ENCODE data around the gene KIF1A. TPM values are rescaled to one million over a fixed set of nuclear protein-coding genes. Genes with fewer than 3 reads are reported as not detected.
A peak's percentile ranks its signal among the peaks of the same experiment; 100 is the strongest.

Gene KIF1A
- total and polyA plus RNA-seq, 4 experiments from 2014 or later, result not detected

DNA sequence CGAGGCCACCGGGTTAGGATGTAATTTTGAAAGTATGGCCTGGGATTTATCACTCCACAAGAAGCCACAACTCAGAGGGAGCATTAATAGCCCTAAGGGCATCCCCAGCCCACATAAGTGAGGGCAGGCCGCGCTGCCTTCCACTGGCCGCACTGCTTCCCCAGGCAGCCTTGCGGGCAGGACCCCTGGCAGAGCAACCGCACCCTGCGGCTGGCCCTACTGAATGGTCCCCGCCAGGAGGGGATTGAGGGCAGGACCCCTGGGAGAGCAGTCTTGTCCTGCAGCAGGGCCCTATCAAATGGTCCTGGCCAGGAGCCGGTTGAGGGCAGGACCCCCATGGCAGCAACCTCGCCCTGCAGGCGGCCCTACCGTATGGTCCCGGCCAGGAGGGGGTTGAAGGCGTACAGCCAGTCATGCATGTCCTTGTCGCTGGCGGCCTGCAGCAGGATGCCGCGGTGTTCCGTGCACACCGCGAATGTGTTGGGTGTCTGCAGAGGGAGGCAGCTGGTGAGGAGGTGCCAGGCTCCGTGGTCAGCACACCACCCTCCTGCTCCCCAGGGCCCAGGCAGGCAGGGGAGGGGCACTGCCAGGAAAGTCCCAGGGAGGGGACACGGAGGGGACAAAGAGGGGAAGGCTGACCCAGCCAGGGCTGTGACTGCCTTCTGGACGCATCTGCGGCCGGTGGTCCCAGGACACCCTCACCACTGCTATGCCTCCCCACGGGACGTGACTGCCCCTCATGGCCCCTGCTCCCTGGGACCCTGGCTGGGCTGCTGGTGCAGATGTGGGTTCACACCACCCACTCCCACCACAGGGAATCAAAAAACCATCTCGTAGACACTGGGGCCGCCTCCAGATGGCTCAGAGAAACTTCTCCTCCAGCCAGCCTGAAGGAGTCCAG lies 102.1 kb downstream of the KIF1A start:
- Histone ChIP-seq H3K36me3 (ENCODE audit: insufficient read depth, low read length) (no peaks in the 10 kb centered on the region), H3K27me3 (ENCODE audit: insufficient read depth, low read length) (no peaks in the 10 kb centered on the region), H3K4me3 (ENCODE audit: low read length in 2 of 2) (no peak overlapping the region), H3K27ac (ENCODE audit: low read depth, low read length) (no peak overlapping the region), H3K9me3 (ENCODE audit: control insufficient read depth in 1 of 2, low read length in 2 of 2) (no peaks in the 10 kb centered on the region), H3K4me1 (ENCODE audit: insufficient read depth, low read length) (no peaks in the 10 kb centered on the region)
- H3K4me3 Mint-ChIP-seq, result no peak overlapping the region
- no peaks in the 10 kb centered on the region for H3K9me3 Mint-ChIP-seq
- peaks cover 0 to 4% of the 10 kb centered on the region in 2 donors for H3K27me3 Mint-ChIP-seq
- no peak for DNase-seq
- no peaks in the 10 kb centered on the region for H3K4me1 Mint-ChIP-seq
- CTCF ChIA-PET (ENCODE audit: partially characterized antibody), result no interaction called here
- intact Hi-C loops (cut with micrococcal nuclease), result no loop called here
- POLR2A ChIA-PET (ENCODE audit: partially characterized antibody), result no interaction called here
- H3K27ac Mint-ChIP-seq, result no peak overlapping the region
- no peaks in the 10 kb centered on the region for H3K36me3 Mint-ChIP-seq

DNA sequence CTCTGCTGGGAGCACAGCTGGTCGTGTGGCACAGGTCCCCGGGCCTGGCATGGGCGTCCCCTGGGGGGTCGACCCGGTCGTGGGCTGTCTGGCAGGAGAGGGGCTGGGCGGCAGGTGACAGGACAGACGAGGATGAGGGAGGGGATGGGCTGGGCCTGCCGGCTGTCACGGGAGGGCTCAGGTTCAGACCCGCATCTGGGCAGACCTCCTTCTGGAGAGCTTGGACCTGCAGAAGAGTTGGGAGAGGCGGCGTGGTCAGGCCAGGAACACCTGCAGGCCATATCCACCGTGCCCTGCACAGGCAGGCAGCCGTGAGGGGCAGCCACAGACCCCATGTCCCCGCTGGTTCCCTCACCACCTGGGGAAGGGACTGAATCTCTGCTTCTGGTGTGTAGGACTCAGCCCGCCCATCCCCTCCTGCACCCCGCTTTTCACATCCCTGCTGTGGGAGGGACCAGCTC lies 102.8 kb downstream of the KIF1A start:
- Histone ChIP-seq H3K36me3 (ENCODE audit: insufficient read depth, low read length) (no peaks in the 10 kb centered on the region), H3K9me3 (ENCODE audit: control insufficient read depth in 1 of 2, low read length in 2 of 2) (no peaks in the 10 kb centered on the region), H3K4me3 (ENCODE audit: low read length in 2 of 2) (no peak overlapping the region), H3K27me3 (ENCODE audit: insufficient read depth, low read length) (no peaks in the 10 kb centered on the region), H3K27ac (ENCODE audit: low read depth, low read length) (no peak overlapping the region), H3K4me1 (ENCODE audit: insufficient read depth, low read length) (no peaks in the 10 kb centered on the region)
- intact Hi-C loops (cut with micrococcal nuclease), result no loop called here
- CTCF ChIA-PET (ENCODE audit: partially characterized antibody), result no interaction called here
- peaks cover 0 to 4% of the 10 kb centered on the region in 2 donors for H3K27me3 Mint-ChIP-seq
- H3K9me3 Mint-ChIP-seq, result no peaks in the 10 kb centered on the region
- H3K36me3 Mint-ChIP-seq, result no peaks in the 10 kb centered on the region
- H3K4me3 Mint-ChIP-seq, result no peak overlapping the region
- DNase-seq, result no peak
- no peak overlapping the region for H3K27ac Mint-ChIP-seq
- no peaks in the 10 kb centered on the region for H3K4me1 Mint-ChIP-seq
- POLR2A ChIA-PET (ENCODE audit: partially characterized antibody), result no interaction called here

DNA sequence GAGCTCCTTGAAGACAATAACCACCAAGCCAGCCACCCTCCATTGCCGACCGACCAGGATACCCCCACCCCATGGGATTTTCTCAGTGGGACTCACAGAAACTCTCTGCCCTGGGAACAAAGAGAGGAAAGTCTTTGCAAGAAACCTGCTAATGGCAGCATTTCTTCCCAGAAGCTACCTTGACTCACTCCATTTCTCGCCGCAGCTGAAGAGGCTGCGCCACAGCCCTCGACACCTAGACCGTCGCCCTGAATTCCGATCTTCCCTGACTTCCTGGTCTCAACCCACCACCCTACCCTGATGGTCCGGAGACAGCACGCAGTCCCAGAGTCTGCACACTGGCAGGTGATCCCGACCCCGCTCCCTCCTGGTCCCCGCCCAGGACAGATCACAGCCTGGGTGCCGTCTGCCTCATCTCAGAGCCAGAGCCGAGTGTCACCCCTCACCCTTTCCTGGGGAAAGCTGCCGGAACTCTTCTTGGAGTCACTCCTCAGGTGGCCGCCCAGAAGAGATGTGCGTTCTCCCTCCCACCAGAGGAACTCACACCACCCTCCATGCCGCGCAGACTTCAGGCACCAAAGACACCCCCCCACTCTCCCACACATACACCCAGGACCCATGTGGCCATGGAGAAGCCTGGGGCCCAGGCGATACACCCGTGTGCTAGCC lies 103.8 kb downstream of the KIF1A start:
- no peaks in the 10 kb centered on the region for H3K9me3 Mint-ChIP-seq
- no peak overlapping the region for H3K27ac ChIP-seq (ENCODE audit: low read depth, low read length)
- H3K36me3 ChIP-seq (ENCODE audit: insufficient read depth, low read length), result no peaks in the 10 kb centered on the region
- H3K4me3 Mint-ChIP-seq, result no peak overlapping the region
- CTCF ChIA-PET (ENCODE audit: partially characterized antibody), result no interaction called here
- H3K4me1 Mint-ChIP-seq, result no peaks in the 10 kb centered on the region
- intact Hi-C loops (cut with micrococcal nuclease), result no loop called here
- no peaks in the 10 kb centered on the region for H3K9me3 ChIP-seq (ENCODE audit: control insufficient read depth in 1 of 2, low read length in 2 of 2)
- POLR2A ChIA-PET (ENCODE audit: partially characterized antibody), result no interaction called here
- no peaks in the 10 kb centered on the region for H3K27me3 ChIP-seq (ENCODE audit: insufficient read depth, low read length)
- no peak for DNase-seq
- H3K4me3 ChIP-seq (ENCODE audit: low read length in 2 of 2), result no peak overlapping the region
- no peaks in the 10 kb centered on the region for H3K36me3 Mint-ChIP-seq
- H3K27ac Mint-ChIP-seq, result peak overlapping the region in 1 of 7 donors; percentile 30
- H3K4me1 ChIP-seq (ENCODE audit: insufficient read depth, low read length), result no peaks in the 10 kb centered on the region
- H3K27me3 Mint-ChIP-seq, result peaks cover 0 to 4% of the 10 kb centered on the region in 2 donors

DNA sequence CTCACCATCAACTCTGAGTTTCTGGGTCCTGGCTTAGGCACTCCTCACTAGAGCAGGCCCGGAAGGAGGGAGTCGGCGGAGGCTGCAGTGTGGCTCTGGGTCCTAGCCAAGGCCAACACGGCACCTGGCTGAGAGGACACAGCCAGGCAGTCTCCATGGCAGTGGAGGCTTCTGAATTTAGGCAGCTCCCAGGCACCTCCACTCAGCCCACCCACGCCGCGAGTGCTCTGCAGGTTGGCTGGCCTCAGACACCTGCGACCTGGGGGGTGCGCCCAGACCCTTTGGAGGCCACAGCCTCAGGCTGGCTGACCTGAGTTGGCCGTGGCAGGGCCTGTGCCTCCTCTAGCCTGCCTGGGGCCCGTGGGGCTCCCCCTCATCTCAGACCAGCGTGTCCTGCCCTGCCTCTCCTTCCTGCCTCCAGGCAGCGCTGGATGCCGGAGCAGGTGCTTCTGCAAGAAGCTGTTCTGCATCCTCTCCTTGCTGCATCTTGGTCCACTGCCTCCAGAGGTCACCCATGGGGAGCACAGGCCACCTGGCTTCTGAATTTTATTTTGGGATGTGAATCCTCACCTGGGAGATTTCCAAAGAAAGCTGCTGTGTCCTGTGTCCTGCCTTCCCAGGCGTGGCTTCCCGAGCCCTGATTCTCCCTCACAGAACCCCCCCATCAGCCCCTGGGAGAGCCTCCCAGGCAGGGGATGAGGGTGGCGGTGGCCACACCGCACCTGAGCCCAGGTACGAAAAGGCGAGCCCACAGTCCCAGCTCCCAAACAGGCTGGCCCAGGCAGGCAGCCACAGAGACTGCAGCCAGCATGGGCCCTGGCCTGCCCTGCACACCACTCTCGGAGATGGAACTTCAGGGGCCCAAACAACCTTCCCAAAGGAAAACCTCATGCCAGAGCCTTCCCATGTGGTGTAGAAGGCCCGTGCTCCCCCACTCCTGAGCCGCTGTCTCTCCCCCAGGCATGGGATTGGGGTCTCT lies 105.0 kb downstream of the KIF1A start:
- Histone ChIP-seq H3K27me3 (ENCODE audit: insufficient read depth, low read length) (no peaks in the 10 kb centered on the region), H3K36me3 (ENCODE audit: insufficient read depth, low read length) (no peaks in the 10 kb centered on the region), H3K4me1 (ENCODE audit: insufficient read depth, low read length) (no peaks in the 10 kb centered on the region), H3K27ac (ENCODE audit: low read depth, low read length) (no peak overlapping the region), H3K4me3 (ENCODE audit: low read length in 2 of 2) (no peak overlapping the region), H3K9me3 (ENCODE audit: control insufficient read depth in 1 of 2, low read length in 2 of 2) (no peaks in the 10 kb centered on the region)
- DNase-seq, result no peak
- H3K9me3 Mint-ChIP-seq, result no peaks in the 10 kb centered on the region
- H3K27ac Mint-ChIP-seq, result no peak overlapping the region
- no peak overlapping the region for H3K4me3 Mint-ChIP-seq
- intact Hi-C loops (cut with micrococcal nuclease), result no loop called here
- POLR2A ChIA-PET (ENCODE audit: partially characterized antibody), result no interaction called here
- H3K36me3 Mint-ChIP-seq, result no peaks in the 10 kb centered on the region
- H3K4me1 Mint-ChIP-seq, result no peaks in the 10 kb centered on the region
- CTCF ChIA-PET (ENCODE audit: partially characterized antibody), result no interaction called here
- peaks cover 0 to 1% of the 10 kb centered on the region in 2 donors for H3K27me3 Mint-ChIP-seq

DNA sequence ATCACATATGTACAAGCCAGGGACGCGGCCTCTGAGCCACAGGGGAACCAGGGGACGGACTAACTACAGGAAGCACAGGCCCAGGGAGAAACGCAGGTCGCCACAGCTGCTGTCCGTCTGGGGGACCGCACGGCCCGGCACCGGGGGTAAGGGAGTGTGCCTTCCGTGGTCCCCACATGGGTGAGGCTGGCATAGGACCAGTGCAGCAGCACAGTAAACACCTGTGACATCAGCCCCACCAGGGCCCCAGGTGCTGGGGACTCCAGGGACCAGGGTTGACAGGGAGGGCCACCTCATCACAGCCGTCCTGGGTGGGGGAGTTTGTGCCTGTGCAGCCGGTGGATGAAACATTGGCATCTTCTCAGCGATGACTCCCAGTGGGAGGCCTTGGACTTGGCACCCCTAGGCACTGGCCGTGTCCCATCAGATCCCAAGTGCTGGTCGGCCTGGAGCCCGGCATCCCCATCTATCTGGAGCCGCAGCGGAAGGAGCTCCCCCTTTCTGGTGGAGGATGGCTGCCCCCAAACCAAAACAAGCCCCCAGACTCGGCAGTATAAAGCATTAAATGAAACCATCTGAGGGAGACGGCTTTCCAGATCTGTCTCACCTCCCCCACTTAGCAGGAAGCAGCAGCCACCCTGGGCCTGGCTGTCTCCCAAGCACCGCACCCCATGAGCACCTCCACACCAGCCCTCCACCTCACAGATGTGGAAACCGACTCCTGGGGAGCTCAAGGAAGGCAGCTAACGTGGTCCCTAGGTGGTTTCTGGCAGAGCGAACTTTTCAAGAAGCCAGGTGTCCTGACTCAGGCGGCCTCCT lies 105.9 kb downstream of the KIF1A start:
- Mint-ChIP-seq H3K4me3 (no peak overlapping the region), H3K9me3 (no peaks in the 10 kb centered on the region), H3K4me1 (no peaks in the 10 kb centered on the region), H3K36me3 (no peaks in the 10 kb centered on the region), H3K27me3 (peaks cover 0 to 6% of the 10 kb centered on the region in 2 donors), H3K27ac (no peak overlapping the region)
- ChIA-PET POLR2A (ENCODE audit: partially characterized antibody) (no interaction called here), CTCF (ENCODE audit: partially characterized antibody) (no interaction called here)
- no peak for DNase-seq
- Histone ChIP-seq H3K4me3 (ENCODE audit: low read length in 2 of 2) (no peak overlapping the region), H3K4me1 (ENCODE audit: insufficient read depth, low read length) (no peaks in the 10 kb centered on the region), H3K36me3 (ENCODE audit: insufficient read depth, low read length) (no peaks in the 10 kb centered on the region), H3K9me3 (ENCODE audit: control insufficient read depth in 1 of 2, low read length in 2 of 2) (no peaks in the 10 kb centered on the region), H3K27me3 (ENCODE audit: insufficient read depth, low read length) (no peaks in the 10 kb centered on the region), H3K27ac (ENCODE audit: low read depth, low read length) (no peak overlapping the region)
- intact Hi-C loops (cut with micrococcal nuclease), result no loop called here

DNA sequence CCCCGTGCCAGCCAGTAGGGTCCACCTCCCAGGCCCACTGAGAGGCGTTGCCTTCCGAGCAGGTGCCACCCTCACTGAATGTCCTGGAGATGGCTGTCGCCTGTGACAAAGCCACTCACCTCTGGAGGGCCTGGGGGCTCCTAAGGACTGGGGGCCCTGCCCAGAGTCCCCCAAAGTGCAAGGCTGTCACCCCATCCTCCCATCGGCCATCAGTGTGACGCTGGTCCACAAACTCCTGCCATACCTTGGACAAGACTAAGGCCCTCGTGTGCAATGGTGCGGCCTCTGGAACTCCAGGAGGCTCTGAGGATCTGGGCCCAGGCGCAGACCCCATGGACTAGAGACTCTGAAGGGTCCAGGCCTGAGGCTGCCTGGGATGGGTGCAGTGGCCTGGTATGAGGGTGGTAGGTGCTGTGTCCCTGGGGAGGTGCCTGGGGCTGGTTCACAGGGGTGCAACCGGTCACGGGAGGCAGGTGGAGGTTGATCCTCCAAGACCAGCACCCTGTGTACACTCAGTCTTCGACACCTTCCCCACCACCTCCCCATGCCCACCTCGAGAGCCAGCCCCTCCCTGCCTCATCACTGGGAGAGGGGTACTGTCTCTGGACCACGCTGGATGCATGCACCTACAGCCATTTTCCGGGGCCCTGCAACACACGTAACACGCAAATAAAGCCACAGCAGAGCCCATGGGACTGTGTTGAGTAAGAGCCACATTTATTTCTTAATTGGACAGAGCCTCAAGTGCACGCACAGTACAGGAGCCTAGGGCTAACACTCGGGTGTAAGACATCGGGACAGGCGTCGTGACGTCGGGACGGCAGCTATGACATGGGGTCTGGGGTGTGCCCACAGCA lies 106.7 kb downstream of the KIF1A start:
- peaks cover 0 to 9% of the 10 kb centered on the region in 2 donors for H3K27me3 Mint-ChIP-seq

More for the DNA sequence above, 106.7 kb downstream of the KIF1A start:
- Histone ChIP-seq H3K36me3 (ENCODE audit: insufficient read depth, low read length) (no peaks in the 10 kb centered on the region), H3K4me1 (ENCODE audit: insufficient read depth, low read length) (no peaks in the 10 kb centered on the region), H3K27me3 (ENCODE audit: insufficient read depth, low read length) (no peaks in the 10 kb centered on the region), H3K9me3 (ENCODE audit: control insufficient read depth in 1 of 2, low read length in 2 of 2) (no peaks in the 10 kb centered on the region), H3K4me3 (ENCODE audit: low read length in 2 of 2) (no peak overlapping the region), H3K27ac (ENCODE audit: low read depth, low read length) (no peak overlapping the region)
- Mint-ChIP-seq H3K36me3 (no peaks in the 10 kb centered on the region), H3K9me3 (no peaks in the 10 kb centered on the region), H3K4me1 (no peaks in the 10 kb centered on the region), H3K27ac (no peak overlapping the region), H3K4me3 (no peak overlapping the region)
- DNase-seq, result no peak
- CTCF ChIA-PET (ENCODE audit: partially characterized antibody), result no interaction called here
- intact Hi-C loops (cut with micrococcal nuclease), result no loop called here
- POLR2A ChIA-PET (ENCODE audit: partially characterized antibody), result no interaction called here
